HepG2 (cell line): ENCODE results near the gene P4HB. TPM values are rescaled to one million over a fixed set of nuclear protein-coding genes. Genes with fewer than 3 reads are reported as not detected.

Experiments
- ATAC-seq: fragments of 200-7000 bp; cut with Tn5 transposase; 3 replicates; pipeline ENCODE4 v1.9.1; 2020; ENCODE audit warnings: mild to moderate bottlenecking, moderate library complexity
- BruUV-seq: library from RNA; stranded (reverse); fragments of 400-500 nt; replicated peaks from 2 replicates; lab custom pipeline; 2021; lab: Mats Ljungman, UMichigan
- CTCF ChIA-PET: fragments of 300-600 bp; formaldehyde crosslinking; extraction: SDS; loops from one replicate; lab custom pipeline; 2021; ENCODE audit warnings: low total read pairs, inconsistent platforms, low intra/inter-chr PET ratio; lab: Yijun Ruan, JAX
- POLR2A ChIA-PET: fragments of 350-600 bp; sonication (Branson Sonifier 250); formaldehyde crosslinking; loops from one replicate; lab custom pipeline; 2020; ENCODE audit warnings: antibody characterized with exemption, inconsistent platforms; lab: Yijun Ruan, JAX
- DNase-seq: peaks from one replicate; pipeline ENCODE4 v3.0.0-alpha.2; 2015; ENCODE audit warnings: low spot score
- FAIRE-seq: peaks from 3 replicates; lab custom pipeline; 2011; peaks lifted over from hg19 to GRCh38; lab: Jason Lieb, UNC
- H2AFZ ChIP-seq: one replicate; pipeline ENCODE4 v1.6.1; 2011; ENCODE audit warnings: low read length, inconsistent platforms
- H3K27ac ChIP-seq: fragments of 300-600 bp; 3 replicates; pipeline ENCODE4 v1.8.0; 2011; ENCODE audit warnings: mixed run types, mild to moderate bottlenecking, mixed read lengths, low read length, inconsistent platforms; ENCODE audit not compliant: insufficient read depth; ENCODE audit errors: extremely low read length
- H3K27me3 ChIP-seq, 2 experiments: fragments of 200-600 bp in 1 of 2; 2 replicates in 1 of 2; 3 replicates in 1 of 2; pipeline versions ENCODE4 v1.6.0 to v1.8.0; 2011; ENCODE audit warnings: low read length in 2 of 2, mild to moderate bottlenecking in 2 of 2, moderate library complexity in 2 of 2, inconsistent platforms in 1 of 2; ENCODE audit not compliant: insufficient read depth in 2 of 2, control insufficient read depth in 1 of 2
- H3K36me3 ChIP-seq, 2 experiments: fragments of 200-600 bp in 1 of 2; replicated peaks in 1 of 2; 2 replicates in 1 of 2; 3 replicates in 1 of 2; pipeline versions ENCODE4 v1.5.1 to v1.8.0; 2011; ENCODE audit warnings: low read length in 2 of 2, inconsistent platforms in 1 of 2; ENCODE audit not compliant: insufficient read depth in 2 of 2, control insufficient read depth in 1 of 2
- H3K4me1 ChIP-seq: 2 replicates; pipeline ENCODE4 v1.5.1; 2012; ENCODE audit warnings: low read length, inconsistent platforms; ENCODE audit not compliant: insufficient read depth
- H3K4me2 ChIP-seq: 2 replicates; pipeline ENCODE4 v1.6.0; 2011; ENCODE audit warnings: low read depth, low read length, inconsistent platforms
- H3K4me3 ChIP-seq, 3 experiments: fragments of 200-600 bp in 1 of 3; sonication (generic), shearing (Covaris generic) in 1 of 3; replicated peaks in 1 of 3; 2 replicates each; pipeline ENCODE4 v1.5.1; 2011 to 2016; ENCODE audit warnings: low read length in 3 of 3, inconsistent platforms in 2 of 3, low read depth in 2 of 3, mild to moderate bottlenecking in 2 of 3, control low read depth in 1 of 3, mixed read lengths in 1 of 3; ENCODE audit not compliant: insufficient read depth in 1 of 3
- H3K79me2 ChIP-seq: one replicate; pipeline ENCODE4 v1.6.1; 2011; ENCODE audit warnings: low read length, inconsistent platforms; ENCODE audit not compliant: insufficient read depth
- H3K9ac ChIP-seq: 2 replicates; pipeline ENCODE4 v1.6.0; 2011; ENCODE audit warnings: mild to moderate bottlenecking, low read depth, low read length, inconsistent platforms; ENCODE audit not compliant: insufficient read depth
- H3K9me3 ChIP-seq: 2 replicates; pipeline ENCODE4 v1.5.1; 2012; ENCODE audit warnings: mild to moderate bottlenecking, low read length
- H4K20me1 ChIP-seq: 2 replicates; pipeline ENCODE4 v1.6.0; 2011; ENCODE audit warnings: inconsistent platforms, mild to moderate bottlenecking, low read length, moderate library complexity; ENCODE audit not compliant: insufficient read depth
- AGO2 ChIP-seq: fragments of 200-400 bp; formaldehyde crosslinking; optimal IDR thresholded peaks from 2 replicates; pipeline ENCODE3; 2017; ENCODE audit warnings: mild to moderate bottlenecking, low read depth, low read length, moderate library complexity
- ARID2 ChIP-seq: sonication (generic); formaldehyde crosslinking; IDR thresholded peaks from 2 replicates; pipeline ENCODE4 v1.8.1; 2022; ENCODE audit warnings: mild to moderate bottlenecking, missing genetic modification reagents, borderline replicate concordance
- ETS1 ChIP-seq: sonication (generic); formaldehyde crosslinking; IDR thresholded peaks from 2 replicates; pipeline ENCODE4 v1.4.0; 2020; ENCODE audit warnings: missing genetic modification reagents
- HNRNPL ChIP-seq: fragments of 200-400 bp; formaldehyde crosslinking; IDR thresholded peaks from 2 replicates; pipeline ENCODE4 v1.6.1; 2017; ENCODE audit warnings: mild to moderate bottlenecking, low read depth, low read length
- POGZ ChIP-seq: sonication (generic); formaldehyde crosslinking; IDR thresholded peaks from 2 replicates; pipeline ENCODE4 v1.4.0; 2020; ENCODE audit warnings: mild to moderate bottlenecking, missing genetic modification reagents
- RCOR2 ChIP-seq: IDR thresholded peaks from 2 replicates; pipeline ENCODE4 v1.6.1; 2016; ENCODE audit warnings: missing biosample characterization, missing genetic modification reagents
- TEAD2 ChIP-seq: sonication (generic); formaldehyde crosslinking; IDR thresholded peaks from 2 replicates; pipeline ENCODE4 v1.9.0; 2021; ENCODE audit warnings: missing genetic modification reagents
- TRIM22 ChIP-seq: fragments of 450-650 bp; IDR thresholded peaks from 2 replicates; pipeline ENCODE4 v1.6.1; 2017
- ZFYVE20 ChIP-seq: sonication (generic); formaldehyde crosslinking; IDR thresholded peaks from 2 replicates; pipeline ENCODE4 v1.8.0; 2023; ENCODE audit warnings: low read depth, mild to moderate bottlenecking, moderate library complexity, missing genetic modification reagents, borderline replicate concordance
- ZNF136 ChIP-seq: sonication (generic); formaldehyde crosslinking; IDR thresholded peaks from 2 replicates; pipeline ENCODE4 v1.8.1; 2022; ENCODE audit warnings: low read depth, mild to moderate bottlenecking, moderate library complexity, missing genetic modification reagents
- ZNF143 ChIP-seq: sonication (generic); formaldehyde crosslinking; IDR thresholded peaks from 2 replicates; pipeline ENCODE4 v1.4.0; 2020; ENCODE audit warnings: missing genetic modification reagents
- ZNF350 ChIP-seq: sonication (generic); formaldehyde crosslinking; IDR thresholded peaks from 2 replicates; pipeline ENCODE4 v1.4.0; 2020; ENCODE audit warnings: mild to moderate bottlenecking, low read depth, missing genetic modification reagents, borderline replicate concordance
- ZNF687 ChIP-seq: sonication (generic); formaldehyde crosslinking; IDR thresholded peaks from 2 replicates; pipeline ENCODE4 v1.5.1; 2020; ENCODE audit warnings: mild to moderate bottlenecking, missing genetic modification reagents, moderate library complexity
- ZNF800 ChIP-seq: sonication (generic); formaldehyde crosslinking; IDR thresholded peaks from 2 replicates; pipeline ENCODE4 v1.4.0; 2020; ENCODE audit warnings: missing genetic modification reagents
- ZSCAN31 ChIP-seq: sonication (generic); formaldehyde crosslinking; IDR thresholded peaks from 2 replicates; pipeline ENCODE4 v1.5.0; 2020; ENCODE audit warnings: low read depth, mild to moderate bottlenecking, missing genetic modification reagents
- WGBS: methylation state at CpG from one replicate; pipeline ENCODE4 v1.1.6; 2017; ENCODE audit warnings: low lambda C conversion rate; 5-methylcytosine and 5-hydroxymethylcytosine counted together
- in situ Hi-C: cut with HindIII; loops from 2 replicates; pipeline ENCODE4 v1.10.0; 2017; ENCODE audit warnings: low pct_unique_long_range_greater_than_20kb; ENCODE audit not compliant: extremely low pct_ligation_motif_present
- intact Hi-C: fragments of 100-400 bp; cut with micrococcal nuclease; formaldehyde crosslinking; loops from one replicate; pipeline ENCODE4 v1.10.0; 2022; ENCODE audit not compliant: unreplicated experiment
- polyA plus RNA-seq, 8 experiments: library from polyadenylated mRNA; depleted of rRNA in 3 of 8; stranded (reverse) in 7 of 8; unstranded in 1 of 8; fragments of >200 nt; fragmentation: Illumina TruSeq in 4 of 8; extraction: Trizol in 4 of 8; gene quantifications; 2 replicates each; pipeline versions ENCODE4 v1.2.1 to v1.2.3, GENCODE V29; 2011 to 2016; ENCODE audit warnings: low read depth in 4 of 8, missing spikeins in 1 of 8, mixed read lengths in 1 of 8; ENCODE audit not compliant: insufficient read depth in 1 of 8
- total RNA-seq, 5 experiments: library from RNA; depleted of rRNA; stranded (reverse); fragments of >200 nt; fragmentation: Illumina TruSeq; extraction: Trizol; gene quantifications; 2 replicates each; pipeline ENCODE4 v1.2.3, GENCODE V29; 2016; ENCODE audit warnings: low read depth in 1 of 5

The P4HB gene
- total and polyA plus RNA-seq, 2 of the 13 experiments (the other 11 are each of a cell fraction or from before 2014, with no cell fraction given): 185 to 782 TPM

- POLR2A ChIA-PET: interaction anchor here (1.5 to 2.9 kb wide), 2 partner anchors 12 to 22 kb away, joined by 3 to 10 read pairs; partner anchors contain the start of genes ALYREF and ANAPC11
- Histone ChIP-seq H3K4me3 (no peak overlapping the region), H3K79me2 (peaks cover 15% of the 10 kb centered on the region), H3K4me1 (peaks cover 34% of the 10 kb centered on the region), H3K27me3 (no peaks in the 10 kb centered on the region), H3K27ac (peak overlapping the region; percentile 28), H3K36me3 (peaks cover 45 to 64% of the 10 kb centered on the region in 2 experiments), H3K9ac (no peak overlapping the region), H3K4me2 (no peak overlapping the region), H2AFZ (no peak overlapping the region), H3K9me3 (no peaks in the 10 kb centered on the region), H4K20me1 (peaks cover 10% of the 10 kb centered on the region; the same call in 1 of the 2 replicates)
- ATAC-seq (no peak), DNase-seq (no peak), FAIRE-seq (no peak)
- intact Hi-C loops: no loop called here
- WGBS: over 99% methylated on average over 10 of the region's 24 CpGs
- BruUV-seq: no TSS peak
- in situ Hi-C loops: no loop called here
- CTCF ChIA-PET: no interaction called here
- TF ChIP-seq POGZ (CRISPR knock-in tag) (no peak), ZSCAN31 (no peak), TRIM22 (no peak), HNRNPL (0 out of 2 replicates have a peak, but pooled peaks have one; percentile 16), ETS1 (no peak), ZNF350 (CRISPR knock-in tag) (no peak), ARID2 (no peak), ZNF687 (CRISPR knock-in tag) (no peak), AGO2 (peak; percentile 27), ZNF800 (no peak), ZNF136 (CRISPR knock-in tag) (no peak), RCOR2 (no peak), ZNF143 (CRISPR knock-in tag) (no peak), TEAD2 (CRISPR knock-in tag) (no peak), ZFYVE20 (CRISPR knock-in tag) (0 out of 2 replicates have a peak, but pooled peaks have one; percentile 30)
Observed at GRCh38 chr17:81903896-81904599, 43.7 kb upstream of the P4HB start.
